NCI-H1930 (cell line): Measurements from ENCODE around the gene ADGRD1.

ENCODE experiments used
- DNase-seq, 2 experiments: peaks; one replicate each; lab custom pipeline; 2025; lab: John Stamatoyannopoulos, UW

The ADGRD1 gene

GRCh38 chr12:130966443-130967030 lies 12.8 kb downstream of the ADGRD1 start:
- no peak for DNase-seq

GRCh38 chr12:130967636-130968035 lies 13.9 kb downstream of the ADGRD1 start:
- DNase-seq: no peak

- no peak for DNase-seq
These were observed 14.9 kb downstream of the ADGRD1 start for GRCh38 chr12:130968611-130969010.

- DNase-seq: no peak
These were observed 15.5 kb downstream of the ADGRD1 start for GRCh38 chr12:130969223-130969622.

- DNase-seq: no peak
These were observed 16.6 kb downstream of the ADGRD1 start for GRCh38 chr12:130970165-130970907.

GRCh38 chr12:130970908-130971233 lies 17.2 kb downstream of the ADGRD1 start:
- no peak for DNase-seq

GRCh38 chr12:130971925-130972585 lies 18.3 kb downstream of the ADGRD1 start:
- DNase-seq: no peak

- no peak for DNase-seq
These were observed 18.9 kb downstream of the ADGRD1 start for GRCh38 chr12:130972586-130972950.

GRCh38 chr12:130973109-130973508 lies 19.4 kb downstream of the ADGRD1 start:
- DNase-seq: no peak

GRCh38 chr12:130973906-130974305 lies 20.2 kb downstream of the ADGRD1 start:
- DNase-seq: no peak

- DNase-seq: no peak
These were observed 21.4 kb downstream of the ADGRD1 start for GRCh38 chr12:130975116-130975515.

GRCh38 chr12:130976171-130976720 lies 22.5 kb downstream of the ADGRD1 start:
- no peak for DNase-seq

GRCh38 chr12:130977046-130977742 lies 23.5 kb downstream of the ADGRD1 start:
- no peak for DNase-seq

- DNase-seq: no peak
These were observed 24.0 kb downstream of the ADGRD1 start for GRCh38 chr12:130977743-130978095.

- DNase-seq: no peak
These were observed 25.1 kb downstream of the ADGRD1 start for GRCh38 chr12:130978785-130979184.

GRCh38 chr12:130981074-130981742 lies 27.5 kb downstream of the ADGRD1 start:
- DNase-seq: no peak

- DNase-seq: no peak
These were observed 28.2 kb downstream of the ADGRD1 start for GRCh38 chr12:130981911-130982310.

- no peak for DNase-seq
These were observed 29.0 kb downstream of the ADGRD1 start for GRCh38 chr12:130982565-130983225.

- DNase-seq: no peak
These were observed 29.8 kb downstream of the ADGRD1 start for GRCh38 chr12:130983328-130984017.

GRCh38 chr12:130984183-130985058 lies 30.7 kb downstream of the ADGRD1 start:
- DNase-seq: no peak
